SK-N-SH (cell line): ENCODE results near the gene PPP1CA. TPM values are rescaled to one million over a fixed set of nuclear protein-coding genes. Genes with fewer than 3 reads are reported as not detected.

Experiments
- CTCF ChIA-PET: fragments of 300-600, 350-600 bp; formaldehyde crosslinking; extraction: SDS; loops from one replicate; lab custom pipeline; 2021; lab: Yijun Ruan, JAX
- POLR2A ChIA-PET: fragments of 350-600 bp; sonication (Branson Sonifier 250); formaldehyde crosslinking; extraction: SDS; loops from one replicate; lab custom pipeline; 2020; ENCODE audit warnings: antibody characterized with exemption, inconsistent platforms; lab: Yijun Ruan, JAX
- DNase-seq: peaks from one replicate; pipeline ENCODE4 v3.0.0; 2012
- H2AFZ ChIP-seq: fragments of 200-600 bp; sonication (generic); 2 replicates; pipeline ENCODE4 v1.8.1; 2016; ENCODE audit warnings: antibody characterized with exemption, mild to moderate bottlenecking, low read depth
- H3F3A ChIP-seq: fragments of 200-600 bp; sonication (generic); replicated peaks from 2 replicates; pipeline ENCODE3; 2016; ENCODE audit warnings: antibody characterized with exemption, mild to moderate bottlenecking; ENCODE audit not compliant: insufficient read depth
- H3K27ac ChIP-seq, 2 experiments: fragments of 200-500 bp in 1 of 2; fragments of 200-600 bp in 1 of 2; sonication (Bioruptor generic) in 1 of 2; sonication (generic), shearing (Covaris generic) in 1 of 2; 2 replicates each; pipeline versions ENCODE4 v1.5.1 to v1.6.1; 2014 to 2016; ENCODE audit warnings: low read depth in 2 of 2, inconsistent platforms in 1 of 2, low read length in 1 of 2, mild to moderate bottlenecking in 1 of 2, mixed read lengths in 1 of 2
- H3K27me3 ChIP-seq: fragments of 200-600 bp; sonication (generic), shearing (Covaris generic); 2 replicates; pipeline ENCODE4 v1.6.1; 2016; ENCODE audit warnings: mixed run types; ENCODE audit not compliant: insufficient read depth
- H3K36me3 ChIP-seq, 2 experiments: fragments of 200-500 bp in 1 of 2; fragments of 200-600 bp in 1 of 2; sonication (Bioruptor generic) in 1 of 2; sonication (generic) in 1 of 2; replicated peaks in 1 of 2; 2 replicates each; pipeline versions ENCODE3 to v1.5.1; 2014 to 2016; ENCODE audit warnings: low read length in 1 of 2, mild to moderate bottlenecking in 1 of 2; ENCODE audit not compliant: insufficient read depth in 2 of 2, control insufficient read depth in 1 of 2
- H3K4me1 ChIP-seq, 2 experiments: fragments of 200-500 bp in 1 of 2; fragments of 200-600 bp in 1 of 2; sonication (Bioruptor generic) in 1 of 2; sonication (generic), shearing (Covaris generic) in 1 of 2; 2 replicates each; pipeline versions ENCODE4 v1.5.1 to v1.6.1; 2014 to 2016; ENCODE audit warnings: low read depth in 1 of 2, low read length in 1 of 2, mixed run types in 1 of 2; ENCODE audit not compliant: insufficient read depth in 2 of 2, control insufficient read depth in 1 of 2
- H3K4me2 ChIP-seq: fragments of 200-600 bp; sonication (generic), shearing (Covaris generic); 2 replicates; pipeline ENCODE4 v1.6.1; 2017; ENCODE audit warnings: mixed run types
- H3K4me3 ChIP-seq, 2 experiments: fragments of 200-500 bp in 1 of 2; fragments of 200-600 bp in 1 of 2; sonication (Bioruptor generic) in 1 of 2; sonication (generic), shearing (Covaris generic) in 1 of 2; 2 replicates each; pipeline versions ENCODE4 v1.5.1 to v1.8.1; 2014 to 2016; ENCODE audit warnings: low read depth in 2 of 2, inconsistent platforms in 1 of 2, low read length in 1 of 2, mild to moderate bottlenecking in 1 of 2, mixed read lengths in 1 of 2, moderate library complexity in 1 of 2
- H3K79me2 ChIP-seq: fragments of 200-600 bp; sonication (generic); 2 replicates; pipeline ENCODE4 v1.8.1; 2017; ENCODE audit warnings: mild to moderate bottlenecking; ENCODE audit not compliant: insufficient read depth
- H3K9ac ChIP-seq: fragments of 200-600 bp; sonication (generic); 2 replicates; pipeline ENCODE4 v1.6.1; 2017; ENCODE audit warnings: mixed run types
- H3K9me2 ChIP-seq: fragments of 200-600 bp; sonication (generic); 2 replicates; pipeline ENCODE4 v1.6.1; 2017; ENCODE audit warnings: mixed run types
- H3K9me3 ChIP-seq: fragments of 200-600 bp; sonication (generic); 2 replicates; pipeline ENCODE4 v1.6.1; 2017; ENCODE audit warnings: mixed run types, mild to moderate bottlenecking, moderate library complexity
- H4K20me1 ChIP-seq: fragments of 200-600 bp; sonication (generic); 2 replicates; pipeline ENCODE4 v1.6.1; 2017; ENCODE audit warnings: mild to moderate bottlenecking, mixed run types; ENCODE audit not compliant: insufficient read depth
- CHD2 ChIP-seq: fragments of 150-350 bp; IDR thresholded peaks from 2 replicates; pipeline ENCODE4 v1.6.1; 2018; ENCODE audit warnings: low read length; ENCODE audit not compliant: partially characterized antibody
- EP300 ChIP-seq, 2 experiments: IDR thresholded peaks; 2 replicates each; pipeline versions ENCODE4 v1.4.0 to v1.6.1; 2012; ENCODE audit warnings: borderline replicate concordance in 1 of 2, low read depth in 1 of 2, low read length in 1 of 2
- FOSL2 ChIP-seq: IDR thresholded peaks from 2 replicates; pipeline ENCODE4 v1.4.0; 2012; ENCODE audit warnings: low read depth, mild to moderate bottlenecking, moderate library complexity, borderline replicate concordance
- FOXM1 ChIP-seq: IDR thresholded peaks from 2 replicates; pipeline ENCODE4 v1.4.0; 2012; ENCODE audit warnings: low read depth, mild to moderate bottlenecking
- GABPA ChIP-seq: IDR thresholded peaks from 2 replicates; pipeline ENCODE4 v1.4.0; 2012; ENCODE audit warnings: low read depth, mild to moderate bottlenecking
- MEF2A ChIP-seq: IDR thresholded peaks from 2 replicates; pipeline ENCODE4 v1.4.0; 2012; ENCODE audit warnings: low read depth, borderline replicate concordance
- NFIC ChIP-seq: IDR thresholded peaks from 2 replicates; pipeline ENCODE4 v1.4.0; 2012; ENCODE audit warnings: borderline replicate concordance
- POLR2AphosphoS5 ChIP-seq: IDR thresholded peaks from 2 replicates; pipeline ENCODE4 v1.6.1; 2012; ENCODE audit warnings: low read depth, low read length
- RXRA ChIP-seq: IDR thresholded peaks from 2 replicates; pipeline ENCODE4 v1.4.0; 2012; ENCODE audit warnings: low read depth, mild to moderate bottlenecking, borderline replicate concordance
- SIN3A ChIP-seq: IDR thresholded peaks from 2 replicates; pipeline ENCODE4 v1.6.1; 2012; ENCODE audit warnings: low read depth, mild to moderate bottlenecking, low read length, moderate library complexity, borderline replicate concordance
- TAF1 ChIP-seq: IDR thresholded peaks from 2 replicates; pipeline ENCODE4 v1.6.1; 2012; ENCODE audit warnings: low read depth, mild to moderate bottlenecking, low read length, moderate library complexity, borderline replicate concordance
- TEAD4 ChIP-seq: IDR thresholded peaks from 2 replicates; pipeline ENCODE4 v1.4.0; 2012; ENCODE audit warnings: mild to moderate bottlenecking, borderline replicate concordance; ENCODE audit not compliant: insufficient read depth
- WGBS: methylation state at CpG from one replicate; pipeline ENCODE4 v1.1.6; 2017; ENCODE audit warnings: low lambda C conversion rate; 5-methylcytosine and 5-hydroxymethylcytosine counted together
- polyA plus RNA-seq, 3 experiments: library from polyadenylated mRNA; depleted of rRNA; stranded (reverse); fragments of >200 nt; gene quantifications; 2 replicates each; pipeline ENCODE4 v1.2.3, GENCODE V29; 2012
- TF ChIP-seq, protein P1 (sequence below): IDR thresholded peaks from 2 replicates; pipeline ENCODE4 v1.4.0; 2012; ENCODE audit warnings: low read depth, borderline replicate concordance
- TF ChIP-seq, protein P2 (sequence below): IDR thresholded peaks from 2 replicates; pipeline ENCODE4 v1.6.1; 2012; ENCODE audit warnings: mild to moderate bottlenecking, low read depth, low read length, moderate library complexity
- TF ChIP-seq, protein P3 (sequence below): fragments of 200-600 bp; sonication (generic); IDR thresholded peaks from 2 replicates; pipeline ENCODE4 v1.6.1; 2017; ENCODE audit warnings: antibody characterized with exemption, mild to moderate bottlenecking, moderate library complexity
- TF ChIP-seq, protein P4 (sequence below): fragments of 150-350 bp; IDR thresholded peaks from 2 replicates; pipeline ENCODE4 v1.6.1; 2017; ENCODE audit warnings: antibody characterized with exemption, low read length, low read depth, borderline replicate concordance
- TF ChIP-seq, protein P5 (sequence below): IDR thresholded peaks from 2 replicates; pipeline ENCODE4 v1.4.0; 2012; ENCODE audit warnings: low read depth, borderline replicate concordance
- TF ChIP-seq, protein P6 (sequence below): IDR thresholded peaks from 2 replicates; pipeline ENCODE4; 2012

Gene PPP1CA
- polyA plus RNA-seq, 1 of the 3 experiments (the other 2 are of a cell fraction), result 261 TPM

DNA sequence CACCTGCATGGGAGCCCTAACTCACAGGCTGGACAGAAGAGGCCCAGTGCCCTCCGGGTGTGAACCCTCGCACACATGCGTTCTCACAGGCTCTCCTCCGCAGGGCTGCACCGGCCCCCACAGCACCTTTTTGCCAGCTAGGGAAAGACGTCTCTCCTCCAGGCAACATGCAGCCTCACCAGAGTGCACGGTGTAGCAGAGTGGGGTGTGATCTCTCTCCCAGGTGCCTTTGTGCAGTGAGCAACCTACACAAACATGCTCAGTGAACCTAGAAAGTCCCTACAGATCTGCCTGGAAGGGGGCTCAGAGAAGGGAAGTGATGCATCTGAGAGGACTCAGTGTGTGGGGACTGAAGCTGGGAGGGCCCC, 10.1 kb upstream of the PPP1CA start:
- DNase-seq, result no peak
- Histone ChIP-seq H3K27me3 (no peaks in the 10 kb centered on the region), H3K4me2 (no peak overlapping the region), H3K27ac (no peak overlapping the region), H3K4me1 (peaks cover 2 to 3% of the 10 kb centered on the region in 2 experiments; a peak in 1 of 4 replicates), H3F3A (no peaks in the 10 kb centered on the region), H3K9me3 (no peaks in the 10 kb centered on the region), H3K4me3 (no peak overlapping the region), H3K9ac (no peak overlapping the region), H3K36me3 (no peaks in the 10 kb centered on the region), H4K20me1 (no peaks in the 10 kb centered on the region), H3K9me2 (no peaks in the 10 kb centered on the region), H3K79me2 (no peaks in the 10 kb centered on the region), H2AFZ (no peak overlapping the region)
- WGBS, result 60% methylated on average over 5 of the region's 7 CpGs
- no peak for TF ChIP-seq NFIC
- TF ChIP-seq, protein P1, sequence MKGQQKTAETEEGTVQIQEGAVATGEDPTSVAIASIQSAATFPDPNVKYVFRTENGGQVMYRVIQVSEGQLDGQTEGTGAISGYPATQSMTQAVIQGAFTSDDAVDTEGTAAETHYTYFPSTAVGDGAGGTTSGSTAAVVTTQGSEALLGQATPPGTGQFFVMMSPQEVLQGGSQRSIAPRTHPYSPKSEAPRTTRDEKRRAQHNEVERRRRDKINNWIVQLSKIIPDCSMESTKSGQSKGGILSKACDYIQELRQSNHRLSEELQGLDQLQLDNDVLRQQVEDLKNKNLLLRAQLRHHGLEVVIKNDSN, result no peak
- TF ChIP-seq, protein P2, sequence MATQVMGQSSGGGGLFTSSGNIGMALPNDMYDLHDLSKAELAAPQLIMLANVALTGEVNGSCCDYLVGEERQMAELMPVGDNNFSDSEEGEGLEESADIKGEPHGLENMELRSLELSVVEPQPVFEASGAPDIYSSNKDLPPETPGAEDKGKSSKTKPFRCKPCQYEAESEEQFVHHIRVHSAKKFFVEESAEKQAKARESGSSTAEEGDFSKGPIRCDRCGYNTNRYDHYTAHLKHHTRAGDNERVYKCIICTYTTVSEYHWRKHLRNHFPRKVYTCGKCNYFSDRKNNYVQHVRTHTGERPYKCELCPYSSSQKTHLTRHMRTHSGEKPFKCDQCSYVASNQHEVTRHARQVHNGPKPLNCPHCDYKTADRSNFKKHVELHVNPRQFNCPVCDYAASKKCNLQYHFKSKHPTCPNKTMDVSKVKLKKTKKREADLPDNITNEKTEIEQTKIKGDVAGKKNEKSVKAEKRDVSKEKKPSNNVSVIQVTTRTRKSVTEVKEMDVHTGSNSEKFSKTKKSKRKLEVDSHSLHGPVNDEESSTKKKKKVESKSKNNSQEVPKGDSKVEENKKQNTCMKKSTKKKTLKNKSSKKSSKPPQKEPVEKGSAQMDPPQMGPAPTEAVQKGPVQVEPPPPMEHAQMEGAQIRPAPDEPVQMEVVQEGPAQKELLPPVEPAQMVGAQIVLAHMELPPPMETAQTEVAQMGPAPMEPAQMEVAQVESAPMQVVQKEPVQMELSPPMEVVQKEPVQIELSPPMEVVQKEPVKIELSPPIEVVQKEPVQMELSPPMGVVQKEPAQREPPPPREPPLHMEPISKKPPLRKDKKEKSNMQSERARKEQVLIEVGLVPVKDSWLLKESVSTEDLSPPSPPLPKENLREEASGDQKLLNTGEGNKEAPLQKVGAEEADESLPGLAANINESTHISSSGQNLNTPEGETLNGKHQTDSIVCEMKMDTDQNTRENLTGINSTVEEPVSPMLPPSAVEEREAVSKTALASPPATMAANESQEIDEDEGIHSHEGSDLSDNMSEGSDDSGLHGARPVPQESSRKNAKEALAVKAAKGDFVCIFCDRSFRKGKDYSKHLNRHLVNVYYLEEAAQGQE, result no peak
- no peak for TF ChIP-seq TEAD4
- TF ChIP-seq FOXM1, result no peak
- TF ChIP-seq, protein P3, sequence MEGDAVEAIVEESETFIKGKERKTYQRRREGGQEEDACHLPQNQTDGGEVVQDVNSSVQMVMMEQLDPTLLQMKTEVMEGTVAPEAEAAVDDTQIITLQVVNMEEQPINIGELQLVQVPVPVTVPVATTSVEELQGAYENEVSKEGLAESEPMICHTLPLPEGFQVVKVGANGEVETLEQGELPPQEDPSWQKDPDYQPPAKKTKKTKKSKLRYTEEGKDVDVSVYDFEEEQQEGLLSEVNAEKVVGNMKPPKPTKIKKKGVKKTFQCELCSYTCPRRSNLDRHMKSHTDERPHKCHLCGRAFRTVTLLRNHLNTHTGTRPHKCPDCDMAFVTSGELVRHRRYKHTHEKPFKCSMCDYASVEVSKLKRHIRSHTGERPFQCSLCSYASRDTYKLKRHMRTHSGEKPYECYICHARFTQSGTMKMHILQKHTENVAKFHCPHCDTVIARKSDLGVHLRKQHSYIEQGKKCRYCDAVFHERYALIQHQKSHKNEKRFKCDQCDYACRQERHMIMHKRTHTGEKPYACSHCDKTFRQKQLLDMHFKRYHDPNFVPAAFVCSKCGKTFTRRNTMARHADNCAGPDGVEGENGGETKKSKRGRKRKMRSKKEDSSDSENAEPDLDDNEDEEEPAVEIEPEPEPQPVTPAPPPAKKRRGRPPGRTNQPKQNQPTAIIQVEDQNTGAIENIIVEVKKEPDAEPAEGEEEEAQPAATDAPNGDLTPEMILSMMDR, result no peak
- no peak for TF ChIP-seq POLR2AphosphoS5
- no peak for TF ChIP-seq CHD2
- TF ChIP-seq MEF2A, result no peak
- TF ChIP-seq FOSL2, result no peak
- TF ChIP-seq EP300 (IDR thresholded peaks at IDR 0.05; ENCODE audit: borderline replicate concordance in 1 of 2, low read depth in 1 of 2, low read length in 1 of 2), result no peak
- TF ChIP-seq, protein P4, sequence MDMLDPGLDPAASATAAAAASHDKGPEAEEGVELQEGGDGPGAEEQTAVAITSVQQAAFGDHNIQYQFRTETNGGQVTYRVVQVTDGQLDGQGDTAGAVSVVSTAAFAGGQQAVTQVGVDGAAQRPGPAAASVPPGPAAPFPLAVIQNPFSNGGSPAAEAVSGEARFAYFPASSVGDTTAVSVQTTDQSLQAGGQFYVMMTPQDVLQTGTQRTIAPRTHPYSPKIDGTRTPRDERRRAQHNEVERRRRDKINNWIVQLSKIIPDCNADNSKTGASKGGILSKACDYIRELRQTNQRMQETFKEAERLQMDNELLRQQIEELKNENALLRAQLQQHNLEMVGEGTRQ, result no peak
- TF ChIP-seq TAF1, result no peak
- TF ChIP-seq, protein P5, sequence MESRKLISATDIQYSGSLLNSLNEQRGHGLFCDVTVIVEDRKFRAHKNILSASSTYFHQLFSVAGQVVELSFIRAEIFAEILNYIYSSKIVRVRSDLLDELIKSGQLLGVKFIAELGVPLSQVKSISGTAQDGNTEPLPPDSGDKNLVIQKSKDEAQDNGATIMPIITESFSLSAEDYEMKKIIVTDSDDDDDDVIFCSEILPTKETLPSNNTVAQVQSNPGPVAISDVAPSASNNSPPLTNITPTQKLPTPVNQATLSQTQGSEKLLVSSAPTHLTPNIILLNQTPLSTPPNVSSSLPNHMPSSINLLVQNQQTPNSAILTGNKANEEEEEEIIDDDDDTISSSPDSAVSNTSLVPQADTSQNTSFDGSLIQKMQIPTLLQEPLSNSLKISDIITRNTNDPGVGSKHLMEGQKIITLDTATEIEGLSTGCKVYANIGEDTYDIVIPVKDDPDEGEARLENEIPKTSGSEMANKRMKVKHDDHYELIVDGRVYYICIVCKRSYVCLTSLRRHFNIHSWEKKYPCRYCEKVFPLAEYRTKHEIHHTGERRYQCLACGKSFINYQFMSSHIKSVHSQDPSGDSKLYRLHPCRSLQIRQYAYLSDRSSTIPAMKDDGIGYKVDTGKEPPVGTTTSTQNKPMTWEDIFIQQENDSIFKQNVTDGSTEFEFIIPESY, result no peak
- no peak for TF ChIP-seq RXRA
- TF ChIP-seq, protein P6, sequence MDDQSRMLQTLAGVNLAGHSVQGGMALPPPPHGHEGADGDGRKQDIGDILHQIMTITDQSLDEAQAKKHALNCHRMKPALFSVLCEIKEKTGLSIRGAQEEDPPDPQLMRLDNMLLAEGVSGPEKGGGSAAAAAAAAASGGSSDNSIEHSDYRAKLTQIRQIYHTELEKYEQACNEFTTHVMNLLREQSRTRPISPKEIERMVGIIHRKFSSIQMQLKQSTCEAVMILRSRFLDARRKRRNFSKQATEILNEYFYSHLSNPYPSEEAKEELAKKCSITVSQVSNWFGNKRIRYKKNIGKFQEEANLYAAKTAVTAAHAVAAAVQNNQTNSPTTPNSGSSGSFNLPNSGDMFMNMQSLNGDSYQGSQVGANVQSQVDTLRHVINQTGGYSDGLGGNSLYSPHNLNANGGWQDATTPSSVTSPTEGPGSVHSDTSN, result no peak
- no peak for TF ChIP-seq SIN3A
- TF ChIP-seq GABPA, result no peak
- CTCF ChIA-PET, result interaction anchor here (3.4 kb wide), 1 partner anchor 10 kb away, joined by 12 read pairs; the partner anchor contains the start of gene PPP1CA
- POLR2A ChIA-PET, result interaction anchor here (0.9 kb wide), 1 partner anchor 10 kb away, joined by 3 read pairs; the partner anchor contains the start of gene PPP1CA
